Islet of Langerhans (tissue), 1 donor: ENCODE data around the gene MAML1.

Experiments used
- FAIRE-seq: peaks from one replicate; lab custom pipeline; 2011; peaks lifted over from hg19 to GRCh38; lab: Jason Lieb, UNC

Gene MAML1

DNA sequence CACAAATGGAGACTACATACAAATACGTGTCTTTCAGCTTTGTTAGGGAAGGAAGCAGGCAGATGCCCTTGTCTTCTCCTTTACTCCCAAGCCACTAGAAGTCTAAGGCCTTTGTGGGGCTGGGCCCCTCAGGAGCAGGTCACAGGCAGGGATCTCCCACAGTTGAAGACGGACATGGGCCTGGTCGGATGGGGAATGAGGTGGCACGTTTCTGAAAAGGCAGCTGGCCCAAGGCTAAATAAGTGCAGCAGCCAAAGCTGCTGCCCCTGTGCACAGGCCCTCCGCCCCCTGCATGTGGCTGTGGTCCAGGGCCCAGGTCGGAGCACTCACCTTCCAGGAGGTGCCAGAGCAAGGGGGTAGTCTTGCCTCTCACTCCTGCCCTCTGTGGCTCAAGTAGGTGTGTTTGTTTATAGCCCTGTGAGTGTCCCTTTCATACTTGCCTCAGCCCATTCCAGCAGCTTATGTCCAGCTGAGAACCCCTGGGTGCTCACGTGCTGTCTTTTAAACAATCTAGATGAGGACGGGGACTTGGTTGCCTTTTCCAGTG, 89.9 kb downstream of the MAML1 start:
- no peak for FAIRE-seq

DNA sequence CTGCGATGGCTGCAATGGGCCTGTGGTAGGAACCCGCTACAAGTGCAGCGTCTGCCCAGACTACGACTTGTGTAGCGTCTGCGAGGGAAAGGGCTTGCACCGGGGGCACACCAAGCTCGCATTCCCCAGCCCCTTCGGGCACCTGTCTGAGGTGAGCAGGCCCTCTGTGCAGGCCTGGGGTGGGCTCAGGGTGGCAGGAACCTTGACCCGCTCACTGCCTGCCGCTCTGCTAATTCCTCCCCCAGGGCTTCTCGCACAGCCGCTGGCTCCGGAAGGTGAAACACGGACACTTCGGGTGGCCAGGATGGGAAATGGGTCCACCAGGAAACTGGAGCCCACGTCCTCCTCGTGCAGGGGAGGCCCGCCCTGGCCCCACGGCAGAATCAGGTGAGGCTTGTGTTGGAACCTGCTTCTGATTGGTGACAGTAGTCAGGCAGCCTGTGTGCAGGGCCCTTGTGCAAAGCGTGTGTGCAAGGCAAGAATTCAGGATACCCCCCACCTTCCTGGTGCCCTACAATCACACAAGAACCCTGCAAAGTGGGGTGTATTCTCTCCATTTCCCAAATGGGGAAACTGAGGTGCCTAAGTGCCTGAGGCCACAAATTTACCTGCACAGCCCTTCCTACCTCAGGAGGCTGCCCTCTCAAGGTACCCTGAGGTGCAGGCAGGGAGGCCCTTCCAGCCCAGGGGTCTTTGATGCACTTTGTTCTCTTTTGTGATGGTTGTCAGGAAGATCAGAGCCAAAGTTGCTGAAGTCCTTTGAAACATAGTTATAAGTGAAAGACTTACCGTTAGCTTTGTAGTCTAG, 91.5 kb downstream of the MAML1 start:
- no peak for FAIRE-seq

- no peak for FAIRE-seq
These were observed 92.1 kb downstream of the MAML1 start for GRCh38 chr5:179824745-179825112.

GRCh38 chr5:179825655-179826182, 93.1 kb downstream of the MAML1 start:
- FAIRE-seq: no peak
